GM18505 (cell line): ENCODE measurements around the gene MED1.
"Not testable (repeated sequence)": the region's sequence is repeated elsewhere in the genome, so short reads cannot be mapped to it uniquely, and the experiment has no call there.

Source experiments
- ATAC-seq: cut with Tn5 transposase; IDR thresholded peaks from one replicate; pipeline ENCODE4 v1.9.1; 2021; ENCODE audit not compliant: unreplicated experiment
- POLR2A ChIP-seq: IDR thresholded peaks from 4 replicates; pipeline ENCODE4 v1.6.1; 2011; ENCODE audit warnings: borderline replicate concordance; ENCODE audit not compliant: insufficient read depth, insufficient read length; ENCODE audit errors: extremely low read depth

MED1 gene

GRCh38 chr17:39450847-39451581, at the start of gene MED1:
Gene MED1 (minus strand): TSS chr17:39451263. CDS start chr17:39451062, 201 bp downstream.
- TF ChIP-seq POLR2A = peak; percentile 88
- peak; percentile 76 for ATAC-seq

- not testable (repeated sequence) for ATAC-seq
Observed at GRCh38 chr17:39496921-39497320, 45.9 kb upstream of the MED1 start.

- ATAC-seq = no peak
- no peak for TF ChIP-seq POLR2A
Observed at GRCh38 chr17:39487946-39488345, 36.9 kb upstream of the MED1 start.

GRCh38 chr17:39487490-39487889, 36.4 kb upstream of the MED1 start:
- not testable (repeated sequence) for ATAC-seq

- no peak for ATAC-seq
Observed at GRCh38 chr17:39486242-39486641, 35.2 kb upstream of the MED1 start.

GRCh38 chr17:39485555-39485954, 34.5 kb upstream of the MED1 start:
- ATAC-seq = no peak
- TF ChIP-seq POLR2A = no peak

More at GRCh38 chr17:39486242-39486641, 35.2 kb upstream of the MED1 start:
- TF ChIP-seq POLR2A = no peak

GRCh38 chr17:39484178-39484577, 33.1 kb upstream of the MED1 start:
- peak; percentile 66 for ATAC-seq
- TF ChIP-seq POLR2A = no peak

GRCh38 chr17:39483506-39483905, 32.4 kb upstream of the MED1 start:
- TF ChIP-seq POLR2A = no peak
- ATAC-seq = no peak

GRCh38 chr17:39479631-39480030, 28.6 kb upstream of the MED1 start:
- ATAC-seq = not testable (repeated sequence)

GRCh38 chr17:39473310-39473709, 22.2 kb upstream of the MED1 start:
- ATAC-seq = no peak

GRCh38 chr17:39468610-39469009, 17.5 kb upstream of the MED1 start:
- ATAC-seq = not testable (repeated sequence)

More at GRCh38 chr17:39473310-39473709, 22.2 kb upstream of the MED1 start:
- no peak for TF ChIP-seq POLR2A

GRCh38 chr17:39464639-39465181, 13.6 kb upstream of the MED1 start:
- ATAC-seq = not testable (repeated sequence)

GRCh38 chr17:39462631-39463375, 11.7 kb upstream of the MED1 start:
- TF ChIP-seq POLR2A = no peak
- ATAC-seq = no peak

GRCh38 chr17:39461926-39462569, 11.0 kb upstream of the MED1 start:
- no peak for TF ChIP-seq POLR2A
- ATAC-seq = peak; percentile 5
